IPS-18c (cell line): Measurements from ENCODE around the gene DKK2.

Experiments used
- H3K4me3 ChIP-seq: 2 replicates; pipeline ENCODE4 v1.7.0; 2013; ENCODE audit warnings: low read depth, mild to moderate bottlenecking, low read length, moderate library complexity; ENCODE audit not compliant: insufficient read depth
- H3K9me3 ChIP-seq: one replicate; pipeline ENCODE4 v1.6.1; 2013; ENCODE audit warnings: mild to moderate bottlenecking, low read length, moderate library complexity; ENCODE audit not compliant: control insufficient read depth, insufficient read depth

The DKK2 gene

GRCh38 chr4:107034091-107034995 lies 1.8 kb downstream of the DKK2 start:
- peak overlapping the region; percentile 62 for H3K4me3 ChIP-seq
- no peaks in the 10 kb centered on the region for H3K9me3 ChIP-seq

GRCh38 chr4:107027379-107027778 lies 8.7 kb downstream of the DKK2 start:
- no peak overlapping the region for H3K4me3 ChIP-seq
- H3K9me3 ChIP-seq, result no peaks in the 10 kb centered on the region

GRCh38 chr4:107018344-107018735 lies 17.8 kb downstream of the DKK2 start:
- H3K9me3 ChIP-seq, result no peaks in the 10 kb centered on the region
- no peak overlapping the region for H3K4me3 ChIP-seq

- Histone ChIP-seq H3K4me3 (no peak overlapping the region), H3K9me3 (no peaks in the 10 kb centered on the region)
These were observed 18.4 kb downstream of the DKK2 start for GRCh38 chr4:107017443-107018343.

GRCh38 chr4:107011312-107011711 lies 24.8 kb downstream of the DKK2 start:
- Histone ChIP-seq H3K9me3 (no peaks in the 10 kb centered on the region), H3K4me3 (no peak overlapping the region)

GRCh38 chr4:107009196-107009968 lies 26.7 kb downstream of the DKK2 start:
- no peaks in the 10 kb centered on the region for H3K9me3 ChIP-seq
- no peak overlapping the region for H3K4me3 ChIP-seq

- H3K4me3 ChIP-seq, result no peak overlapping the region
- H3K9me3 ChIP-seq, result no peaks in the 10 kb centered on the region
These were observed 28.0 kb downstream of the DKK2 start for GRCh38 chr4:107008115-107008514.

GRCh38 chr4:107006218-107006617 lies 29.9 kb downstream of the DKK2 start:
- no peaks in the 10 kb centered on the region for H3K9me3 ChIP-seq

GRCh38 chr4:106996490-106996889 lies 39.6 kb downstream of the DKK2 start:
- Histone ChIP-seq H3K4me3 (no peak overlapping the region), H3K9me3 (no peaks in the 10 kb centered on the region)

More at GRCh38 chr4:107006218-107006617, 29.9 kb downstream of the DKK2 start:
- H3K4me3 ChIP-seq, result no peak overlapping the region

- no peaks in the 10 kb centered on the region for H3K9me3 ChIP-seq
- H3K4me3 ChIP-seq, result no peak overlapping the region
These were observed 42.3 kb downstream of the DKK2 start for GRCh38 chr4:106993827-106994226.

- H3K4me3 ChIP-seq, result no peak overlapping the region
- no peaks in the 10 kb centered on the region for H3K9me3 ChIP-seq
These were observed 48.8 kb downstream of the DKK2 start for GRCh38 chr4:106987311-106987710.

GRCh38 chr4:106986486-106986885 lies 49.6 kb downstream of the DKK2 start:
- H3K4me3 ChIP-seq, result no peak overlapping the region

GRCh38 chr4:106985830-106986229 lies 50.3 kb downstream of the DKK2 start:
- Histone ChIP-seq H3K4me3 (no peak overlapping the region), H3K9me3 (no peaks in the 10 kb centered on the region)

More at GRCh38 chr4:106986486-106986885, 49.6 kb downstream of the DKK2 start:
- no peaks in the 10 kb centered on the region for H3K9me3 ChIP-seq

- no peak overlapping the region for H3K4me3 ChIP-seq
These were observed 53.4 kb downstream of the DKK2 start for GRCh38 chr4:106982711-106983211.

GRCh38 chr4:106981431-106981830 lies 54.7 kb downstream of the DKK2 start:
- Histone ChIP-seq H3K9me3 (no peaks in the 10 kb centered on the region), H3K4me3 (no peak overlapping the region)

More at GRCh38 chr4:106982711-106983211, 53.4 kb downstream of the DKK2 start:
- no peaks in the 10 kb centered on the region for H3K9me3 ChIP-seq

GRCh38 chr4:106979476-106979875 lies 56.6 kb downstream of the DKK2 start:
- no peaks in the 10 kb centered on the region for H3K9me3 ChIP-seq
- no peak overlapping the region for H3K4me3 ChIP-seq
